Transverse colon (tissue), 3 donors: ENCODE results near the gene FAM89A.

Experiments used
- POLR2A ChIP-seq: fragments of 450-650 bp; IDR thresholded peaks from one replicate; pipeline ENCODE4 v1.6.1; 2016; ENCODE audit warnings: antibody characterized with exemption, mild to moderate bottlenecking, moderate library complexity
- POLR2AphosphoS5 ChIP-seq, 3 donors: sonication (generic); formaldehyde crosslinking; IDR thresholded peaks; one replicate each; pipeline ENCODE4 v1.6.1; 2016; ENCODE audit warnings: antibody characterized with exemption in 3 of 3

DNA sequence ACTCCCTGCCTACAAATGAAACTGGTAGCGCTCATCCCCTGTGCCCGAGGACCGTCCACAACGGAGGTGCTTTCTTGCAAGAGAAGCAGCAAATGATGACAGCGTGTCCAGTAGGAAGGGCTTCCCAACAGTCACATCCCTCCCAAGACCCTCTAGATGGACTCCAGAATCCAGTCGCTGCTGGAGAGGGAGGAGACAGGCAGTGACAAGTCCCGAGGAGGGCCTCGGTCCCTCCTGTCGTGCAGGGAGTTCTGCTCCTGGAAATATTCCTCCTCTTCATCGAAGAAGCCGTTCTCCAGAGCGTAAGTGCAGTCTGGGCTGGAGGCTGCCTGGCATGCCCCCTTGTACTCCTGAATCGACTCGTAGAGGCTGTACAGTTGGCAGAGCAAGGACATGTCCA, 20.3 kb downstream of the FAM89A start:
- TF ChIP-seq POLR2AphosphoS5 (IDR thresholded peaks at IDR 0.05): no peak
- TF ChIP-seq POLR2A: no peak
